Measurements from ENCODE around the gene EIF6.

EIF6 gene

GRCh38 chr20:35312318-35312717, 27.7 kb upstream of the EIF6 start:
- DNase-seq, result peak in 1 of 2 experiments; percentile 46

- DNase-seq, result no peak
These were observed 27.2 kb upstream of the EIF6 start for GRCh38 chr20:35311822-35312221.

GRCh38 chr20:35311409-35311808, 26.8 kb upstream of the EIF6 start:
- DNase-seq, result peak; percentile 82 to 86

- DNase-seq, result no peak
These were observed 23.4 kb upstream of the EIF6 start for GRCh38 chr20:35307666-35308653.

- peak; percentile 38 to 51 for DNase-seq
These were observed 22.5 kb upstream of the EIF6 start for GRCh38 chr20:35306931-35307517.

GRCh38 chr20:35305682-35306556, 21.3 kb upstream of the EIF6 start:
- peak; percentile 84 to 89 for DNase-seq

- DNase-seq, result no peak
These were observed 20.4 kb upstream of the EIF6 start for GRCh38 chr20:35304956-35305355.

- DNase-seq, result peak; percentile 87 to 91
These were observed 19.3 kb upstream of the EIF6 start for GRCh38 chr20:35303735-35304491.

- DNase-seq, result no peak
These were observed 18.8 kb upstream of the EIF6 start for GRCh38 chr20:35303382-35303734.

- no peak for DNase-seq
These were observed 18.1 kb upstream of the EIF6 start for GRCh38 chr20:35302421-35303335.

GRCh38 chr20:35301426-35301825, 16.9 kb upstream of the EIF6 start:
- DNase-seq, result no peak

- no peak for DNase-seq
These were observed 16.1 kb upstream of the EIF6 start for GRCh38 chr20:35300469-35301262.

- DNase-seq, result no peak
These were observed 15.2 kb upstream of the EIF6 start for GRCh38 chr20:35299780-35300179.

- no peak for DNase-seq
These were observed 13.7 kb upstream of the EIF6 start for GRCh38 chr20:35298264-35298663.

- no peak for DNase-seq
These were observed 13.2 kb upstream of the EIF6 start for GRCh38 chr20:35297740-35298139.

GRCh38 chr20:35297155-35297554, 12.6 kb upstream of the EIF6 start:
- DNase-seq, result no peak

- no peak for DNase-seq
These were observed 11.6 kb upstream of the EIF6 start for GRCh38 chr20:35296101-35296554.

- DNase-seq, result no peak
These were observed 11.1 kb upstream of the EIF6 start for GRCh38 chr20:35295674-35296073.

- DNase-seq, result no peak
These were observed 10.5 kb upstream of the EIF6 start for GRCh38 chr20:35295058-35295457.

- no peak for DNase-seq
These were observed 9.7 kb upstream of the EIF6 start for GRCh38 chr20:35294293-35294685.
